Coronary artery (tissue), 2 donors: Measurements from ENCODE around the gene DNAI2.
A peak's percentile ranks its signal among the peaks of the same experiment; 100 is the strongest.

Experiments used
- DNase-seq: peaks from one replicate; pipeline ENCODE4 v3.0.0-alpha.2; 2017; ENCODE audit warnings: low spot score
- H3K27ac ChIP-seq, 2 donors: fragments of 200-600 bp; sonication (generic); one replicate each; pipeline ENCODE4 v1.5.1; 2016 to 2019
- H3K4me3 ChIP-seq: fragments of 200-600 bp; sonication (generic); 2 replicates; pipeline ENCODE4 v1.5.1; 2016; ENCODE audit warnings: mild to moderate bottlenecking, moderate library complexity
- TF ChIP-seq, protein P1 (sequence below): fragments of 200-600 bp; sonication (generic); IDR thresholded peaks from one replicate; pipeline ENCODE4 v1.5.1; 2019; ENCODE audit warnings: antibody characterized with exemption

Gene DNAI2

DNA sequence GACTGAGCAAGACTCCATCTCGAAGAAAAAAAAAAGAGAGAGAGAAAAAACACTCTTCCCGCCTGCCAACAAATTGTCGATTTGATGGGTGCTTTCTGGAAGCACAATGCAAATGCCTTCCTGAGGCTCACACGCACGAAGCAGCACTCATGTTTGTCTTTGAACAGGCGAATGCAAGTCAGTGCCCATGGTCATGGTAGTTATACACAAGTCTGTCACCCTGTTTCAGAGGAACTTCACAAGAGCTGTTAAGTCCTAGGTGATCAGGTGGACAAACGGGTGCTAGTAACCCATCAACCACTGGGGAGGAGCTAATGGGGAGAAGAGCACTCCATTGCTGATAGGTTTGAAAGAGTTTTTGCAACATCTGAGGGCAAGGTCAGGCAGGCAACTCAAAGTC is 6.5 kb upstream of the DNAI2 start:
- no peak for DNase-seq
- Histone ChIP-seq H3K4me3 (no peak overlapping the region), H3K27ac (no peak overlapping the region)
- TF ChIP-seq, protein P1, sequence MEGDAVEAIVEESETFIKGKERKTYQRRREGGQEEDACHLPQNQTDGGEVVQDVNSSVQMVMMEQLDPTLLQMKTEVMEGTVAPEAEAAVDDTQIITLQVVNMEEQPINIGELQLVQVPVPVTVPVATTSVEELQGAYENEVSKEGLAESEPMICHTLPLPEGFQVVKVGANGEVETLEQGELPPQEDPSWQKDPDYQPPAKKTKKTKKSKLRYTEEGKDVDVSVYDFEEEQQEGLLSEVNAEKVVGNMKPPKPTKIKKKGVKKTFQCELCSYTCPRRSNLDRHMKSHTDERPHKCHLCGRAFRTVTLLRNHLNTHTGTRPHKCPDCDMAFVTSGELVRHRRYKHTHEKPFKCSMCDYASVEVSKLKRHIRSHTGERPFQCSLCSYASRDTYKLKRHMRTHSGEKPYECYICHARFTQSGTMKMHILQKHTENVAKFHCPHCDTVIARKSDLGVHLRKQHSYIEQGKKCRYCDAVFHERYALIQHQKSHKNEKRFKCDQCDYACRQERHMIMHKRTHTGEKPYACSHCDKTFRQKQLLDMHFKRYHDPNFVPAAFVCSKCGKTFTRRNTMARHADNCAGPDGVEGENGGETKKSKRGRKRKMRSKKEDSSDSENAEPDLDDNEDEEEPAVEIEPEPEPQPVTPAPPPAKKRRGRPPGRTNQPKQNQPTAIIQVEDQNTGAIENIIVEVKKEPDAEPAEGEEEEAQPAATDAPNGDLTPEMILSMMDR, result no peak

DNA sequence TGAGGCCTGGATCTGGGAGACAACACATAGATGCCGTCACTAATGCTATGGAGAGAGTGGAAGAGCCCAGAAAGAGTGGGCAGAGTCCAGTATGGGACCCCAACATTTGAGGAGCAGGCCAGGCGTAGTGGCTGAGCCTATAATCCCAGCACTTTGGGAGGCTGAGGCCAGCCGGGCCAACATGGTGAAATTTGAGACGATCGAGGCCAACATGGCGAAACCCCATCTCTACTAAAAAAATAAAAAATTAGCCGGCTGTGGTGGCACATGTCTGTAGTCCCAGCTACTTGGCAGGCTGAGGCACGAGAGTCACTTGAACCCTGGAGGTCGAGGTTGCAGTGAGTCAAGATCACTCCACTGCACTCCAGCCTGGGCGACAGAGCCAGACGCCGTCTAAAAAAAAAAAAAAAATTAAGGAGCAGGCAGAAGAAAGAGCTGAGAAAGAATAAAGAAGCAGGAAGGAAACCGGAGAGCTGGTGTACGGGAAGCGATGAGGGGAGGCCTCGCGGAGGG is 6.0 kb upstream of the DNAI2 start:
- Histone ChIP-seq H3K4me3 (no peak overlapping the region), H3K27ac (no peak overlapping the region)
- TF ChIP-seq, protein P1, result no peak
- DNase-seq, result no peak

DNA sequence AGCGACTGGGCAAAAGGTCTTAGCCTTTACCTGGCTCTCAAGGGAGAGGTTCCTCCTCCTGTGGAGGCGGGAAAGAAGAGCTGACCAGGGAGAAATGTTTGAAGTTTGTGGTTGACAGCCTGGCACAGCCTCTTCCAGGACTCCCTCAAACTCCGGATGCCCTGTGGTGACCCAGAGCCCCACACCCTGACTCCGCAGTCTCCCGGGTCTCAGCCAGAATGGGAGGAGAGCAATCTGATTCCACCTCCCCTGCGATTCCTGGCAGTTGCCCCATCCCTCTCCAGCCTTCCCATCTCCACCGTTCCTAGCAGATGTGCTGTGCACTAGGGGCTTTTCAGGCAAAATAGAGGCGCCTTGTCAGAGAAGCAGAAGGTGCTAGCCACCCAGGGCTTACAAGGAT is 5.5 kb upstream of the DNAI2 start:
- no peak overlapping the region for H3K4me3 ChIP-seq
- no peak overlapping the region for H3K27ac ChIP-seq
- DNase-seq, result no peak
- TF ChIP-seq, protein P1, result no peak

DNA sequence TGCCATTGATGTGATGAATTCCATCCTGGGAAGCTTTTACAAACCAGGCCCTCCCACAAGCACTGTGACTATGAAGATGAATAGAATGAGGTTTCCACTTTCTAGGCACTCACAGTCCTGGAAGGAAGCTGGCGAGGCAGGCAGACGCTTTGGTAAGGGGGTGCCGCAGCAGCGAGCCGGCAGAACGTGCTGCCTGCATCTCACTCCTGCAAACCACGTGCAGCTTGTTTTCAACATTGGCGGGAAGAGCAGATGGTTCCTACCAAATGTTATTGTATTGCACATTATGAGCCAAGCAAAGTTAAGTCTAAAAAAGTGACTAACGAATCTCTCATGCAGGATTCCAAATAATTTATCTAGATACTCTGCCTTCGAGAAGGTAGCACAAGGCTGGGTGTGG is 3.7 kb upstream of the DNAI2 start:
- Histone ChIP-seq H3K4me3 (no peak overlapping the region), H3K27ac (no peak overlapping the region)
- no peak for DNase-seq
- TF ChIP-seq, protein P1, result no peak

DNA sequence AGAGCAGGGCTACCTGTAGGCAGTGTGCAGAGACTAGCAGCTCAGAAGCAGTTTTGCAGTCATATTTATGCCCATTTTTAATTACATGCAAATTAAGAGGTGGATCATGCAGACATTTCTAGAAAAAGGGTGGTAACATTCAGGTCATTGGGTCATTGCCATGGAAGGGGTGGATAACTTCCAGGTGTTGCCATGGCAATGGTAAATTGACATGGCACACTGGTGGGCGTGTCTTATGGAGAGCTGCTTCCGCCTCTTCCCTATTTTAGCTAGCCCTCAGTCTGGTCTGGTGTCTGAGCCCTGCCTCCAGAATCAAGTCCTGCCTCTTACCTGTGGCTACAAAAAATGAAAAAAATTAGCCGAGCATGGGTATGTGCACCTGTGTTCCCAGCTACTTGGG is 2.8 kb upstream of the DNAI2 start:
- Histone ChIP-seq H3K27ac (no peak overlapping the region), H3K4me3 (no peak overlapping the region)
- no peak for DNase-seq
- TF ChIP-seq, protein P1, result no peak

DNA sequence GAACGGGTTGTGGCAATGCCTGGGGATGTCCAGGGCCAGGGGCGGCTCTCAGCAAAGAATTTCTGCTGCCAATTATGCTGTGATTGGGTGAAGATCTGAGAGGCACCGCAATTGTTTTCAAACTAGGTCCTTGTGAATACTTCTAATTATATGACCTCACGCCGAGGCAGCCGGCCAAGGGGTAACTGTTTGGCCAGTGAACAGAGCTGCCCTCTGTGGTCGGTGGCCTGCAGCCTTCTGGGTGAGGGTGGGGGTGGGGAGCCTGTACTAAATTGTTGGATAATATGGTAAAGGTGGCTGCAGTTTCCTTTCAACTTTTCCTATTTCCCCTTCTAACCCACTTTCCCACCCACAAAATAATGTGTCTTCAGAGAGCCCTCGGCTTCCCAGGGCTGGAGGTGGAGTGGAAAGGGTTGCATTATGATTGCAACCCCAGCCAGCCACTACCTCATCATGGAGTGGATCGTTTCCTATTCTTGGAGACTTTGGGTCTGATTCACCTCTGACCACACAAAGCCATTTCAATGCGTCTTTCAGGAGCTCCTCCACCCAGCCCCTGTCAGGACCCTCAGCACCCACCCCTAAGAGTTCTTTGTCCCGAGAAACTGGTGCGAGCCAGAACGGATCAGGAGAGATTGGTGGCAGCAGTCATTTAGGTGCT is 2.0 kb upstream of the DNAI2 start:
- peak overlapping the region in 1 of 2 donors; percentile 16 for H3K27ac ChIP-seq
- no peak for DNase-seq

DNA sequence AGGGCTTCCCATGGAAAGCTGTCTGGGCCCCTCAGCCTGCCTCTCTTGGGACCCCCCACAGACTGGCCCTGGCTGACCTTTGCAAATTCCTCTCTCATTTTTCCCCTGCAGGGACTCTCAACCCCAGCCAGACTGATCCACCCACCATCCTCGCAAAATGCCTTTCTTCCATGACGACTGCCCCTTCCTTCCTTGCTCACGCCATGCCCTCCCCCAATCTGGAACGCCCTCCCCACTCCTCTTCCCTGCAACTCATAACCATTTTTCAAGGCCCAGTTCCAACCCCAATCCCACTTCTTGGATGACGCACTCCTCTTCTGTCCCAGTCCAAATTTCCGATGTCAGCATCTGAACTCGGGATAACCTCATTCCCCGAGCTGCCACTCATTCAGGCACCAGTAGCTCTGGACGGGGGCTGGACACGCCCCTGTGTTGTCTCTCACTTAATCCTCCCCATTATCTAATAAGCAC is 1.3 kb upstream of the DNAI2 start:
- Histone ChIP-seq H3K27ac (peak overlapping the region in 1 of 2 donors; percentile 16), H3K4me3 (peak overlapping the region; percentile 6)
- no peak for DNase-seq
- TF ChIP-seq, protein P1, result no peak

More for the DNA sequence above, 2.0 kb upstream of the DNAI2 start:
- TF ChIP-seq, protein P1, result no peak
- no peak overlapping the region for H3K4me3 ChIP-seq
